K562 (cell line): Measurements from ENCODE around the gene PEPD. TPM values are rescaled to one million over a fixed set of nuclear protein-coding genes. Genes with fewer than 3 reads are reported as not detected.

ENCODE experiments used
- ATAC-seq: fragments of 200-7000 bp; cut with Tn5 transposase; 3 replicates; pipeline ENCODE4 v1.9.1; 2020; ENCODE audit warnings: moderate library complexity
- BruUV-seq: library from RNA; stranded (reverse); fragments of 400-500 nt; replicated peaks from 2 replicates; lab custom pipeline; 2021; lab: Mats Ljungman, UMichigan
- CTCF ChIA-PET: fragments of 300-600 bp; formaldehyde crosslinking; extraction: SDS; loops from one replicate; lab custom pipeline; 2021; ENCODE audit warnings: low intra/inter-chr PET ratio; lab: Yijun Ruan, JAX
- POLR2A ChIA-PET: fragments of 300-600, 350-650 bp; sonication (Branson Sonifier 250); formaldehyde crosslinking; extraction: SDS; loops from one replicate; lab custom pipeline; 2021; ENCODE audit warnings: antibody characterized with exemption, inconsistent platforms; lab: Yijun Ruan, JAX
- DNase-seq, 4 experiments: peaks; one replicate each; pipeline versions ENCODE4 v3.0.0 to v3.0.0-alpha.2; 2011 to 2018; ENCODE audit warnings: low spot score in 3 of 4, mixed read lengths in 3 of 4; ENCODE audit errors: extremely low read depth in 1 of 4
- FAIRE-seq: peaks from 2 replicates; lab custom pipeline; 2011; peaks lifted over from hg19 to GRCh38; lab: Jason Lieb, UNC
- H2AFZ ChIP-seq: 2 replicates; pipeline ENCODE4 v1.6.0; 2011; ENCODE audit warnings: low read depth, low read length, control low read depth, inconsistent platforms
- H3K27ac ChIP-seq: fragments of 200-600 bp; 3 replicates; pipeline ENCODE4 v1.8.0; 2011; ENCODE audit warnings: low read depth, mild to moderate bottlenecking, control low read depth, inconsistent platforms, low read length, moderate library complexity, mixed read lengths; ENCODE audit errors: extremely low read depth
- H3K27me3 ChIP-seq, 2 experiments: fragments of 300-600 bp in 1 of 2; 2 replicates in 1 of 2; 3 replicates in 1 of 2; pipeline versions ENCODE4 v1.6.0 to v1.8.0; 2011; ENCODE audit warnings: inconsistent platforms in 2 of 2, low read length in 2 of 2, mild to moderate bottlenecking in 1 of 2, mixed read lengths in 1 of 2, moderate library complexity in 1 of 2; ENCODE audit not compliant: control insufficient read depth in 2 of 2, insufficient read depth in 2 of 2
- H3K36me3 ChIP-seq: fragments of 300-600 bp; 3 replicates; pipeline ENCODE4 v1.8.0; 2011; ENCODE audit warnings: mild to moderate bottlenecking, low read length, inconsistent platforms; ENCODE audit not compliant: control insufficient read depth, insufficient read depth
- H3K4me1 ChIP-seq, 2 experiments: fragments of 200-600 bp in 1 of 2; replicated peaks in 1 of 2; 2 replicates in 1 of 2; 3 replicates in 1 of 2; pipeline versions ENCODE4 v1.5.1 to v1.8.0; 2011; ENCODE audit warnings: inconsistent platforms in 2 of 2, low read length in 2 of 2, mild to moderate bottlenecking in 1 of 2, mixed read lengths in 1 of 2, moderate library complexity in 1 of 2; ENCODE audit not compliant: control insufficient read depth in 2 of 2, insufficient read depth in 2 of 2
- H3K4me2 ChIP-seq: 2 replicates; pipeline ENCODE4 v1.6.1; 2011; ENCODE audit warnings: low read length, control low read depth, inconsistent platforms, mixed read lengths; ENCODE audit not compliant: insufficient read depth
- H3K4me3 ChIP-seq: fragments of 200-600 bp; sonication (generic), shearing (Covaris generic); 2 replicates; pipeline ENCODE4 v1.5.1; 2016; ENCODE audit warnings: control low read depth, inconsistent platforms
- H3K79me2 ChIP-seq: fragments of 200-600 bp; 3 replicates; pipeline ENCODE4 v1.8.0; 2011; ENCODE audit warnings: low read length, inconsistent platforms; ENCODE audit not compliant: control insufficient read depth, insufficient read depth
- H3K9ac ChIP-seq, 2 experiments: 2 replicates each; pipeline versions ENCODE4 v1.6.0 to v1.6.1; 2011; ENCODE audit warnings: low read depth in 2 of 2, low read length in 2 of 2, control low read depth in 1 of 2, inconsistent platforms in 1 of 2, mild to moderate bottlenecking in 1 of 2, mixed read lengths in 1 of 2; ENCODE audit not compliant: insufficient read depth in 1 of 2
- H3K9me1 ChIP-seq: one replicate; pipeline ENCODE4 v1.6.0; 2011; ENCODE audit warnings: inconsistent platforms, mild to moderate bottlenecking, low read length, moderate library complexity; ENCODE audit not compliant: control insufficient read depth, insufficient read depth
- H3K9me3 ChIP-seq: replicated peaks from 2 replicates; pipeline ENCODE4 v1.5.1; 2011; ENCODE audit warnings: low read depth, low read length, inconsistent platforms; ENCODE audit not compliant: control insufficient read depth, insufficient read depth
- H4K20me1 ChIP-seq: replicated peaks from 2 replicates; pipeline ENCODE4 v1.6.1; 2011; ENCODE audit warnings: low read length, inconsistent platforms, mixed read lengths; ENCODE audit not compliant: control insufficient read depth, insufficient read depth
- BCOR ChIP-seq: fragments of 450-650 bp; IDR thresholded peaks from 2 replicates; pipeline ENCODE4 v1.6.1; 2016
- ETV6 ChIP-seq, 3 experiments: fragments of 150-350 bp in 1 of 3; sonication (generic) in 1 of 3; formaldehyde crosslinking in 1 of 3; IDR thresholded peaks; 2 replicates each; pipeline versions ENCODE4 v1.6.1 to v1.8.0; 2014 to 2022; ENCODE audit warnings: borderline replicate concordance in 2 of 3, low read depth in 2 of 3, antibody characterized with exemption in 1 of 3, low read length in 1 of 3, mild to moderate bottlenecking in 1 of 3, missing genetic modification reagents in 1 of 3
- HBP1 ChIP-seq: fragments of 450-650 bp; formaldehyde crosslinking; IDR thresholded peaks from 2 replicates; pipeline ENCODE4 v1.4.0; 2022; ENCODE audit warnings: missing genetic modification characterization
- HMG20B ChIP-seq: fragments of 250-450 bp; sonication (Bioruptor Pico); IDR thresholded peaks from 2 replicates; pipeline ENCODE4 v1.5.0; 2021; ENCODE audit warnings: mild to moderate bottlenecking
- ID3 ChIP-seq, 2 experiments: fragments of 250-450 bp in 1 of 2; fragments of 450-650 bp in 1 of 2; sonication (Bioruptor Pico) in 1 of 2; IDR thresholded peaks; 2 replicates each; pipeline versions ENCODE4 v1.6.1 to v1.8.0; 2016 to 2021; ENCODE audit warnings: mild to moderate bottlenecking in 2 of 2, moderate library complexity in 2 of 2, missing compliant biosample characterization in 1 of 2, missing genetic modification characterization in 1 of 2
- NFRKB ChIP-seq: fragments of 450-650 bp; IDR thresholded peaks from 2 replicates; pipeline ENCODE4 v1.6.1; 2016; ENCODE audit warnings: low read depth
- PCBP1 ChIP-seq: fragments of 200-400 bp; formaldehyde crosslinking; IDR thresholded peaks from 2 replicates; pipeline ENCODE4 v1.6.1; 2018; ENCODE audit warnings: mild to moderate bottlenecking, low read depth, low read length; ENCODE audit not compliant: poor library complexity, severe bottlenecking
- POU5F1 ChIP-seq: fragments of 150-350 bp; IDR thresholded peaks from 2 replicates; pipeline ENCODE4 v1.6.1; 2014; ENCODE audit warnings: borderline replicate concordance, low read length, low read depth, mild to moderate bottlenecking; ENCODE audit not compliant: partially characterized antibody
- RFX5 ChIP-seq: IDR thresholded peaks from 2 replicates; pipeline ENCODE4 v1.6.1; 2011; ENCODE audit warnings: low read depth, mild to moderate bottlenecking, improper control_type of control experiment, low read length
- SP1 ChIP-seq: sonication (generic); formaldehyde crosslinking; IDR thresholded peaks from 2 replicates; pipeline ENCODE4 v1.8.1; 2022; ENCODE audit warnings: mild to moderate bottlenecking, missing genetic modification reagents
- SRSF7 ChIP-seq: fragments of 200-400 bp; formaldehyde crosslinking; optimal IDR thresholded peaks from 2 replicates; pipeline ENCODE3; 2017; ENCODE audit warnings: mild to moderate bottlenecking, low read depth, low read length
- U2AF2 ChIP-seq: fragments of 200-400 bp; formaldehyde crosslinking; optimal IDR thresholded peaks from 2 replicates; pipeline ENCODE3; 2017; ENCODE audit warnings: low read depth, mild to moderate bottlenecking, low read length
- ZNF280B ChIP-seq: fragments of 250-450 bp; sonication (Bioruptor Pico); IDR thresholded peaks from 2 replicates; pipeline ENCODE4 v1.5.1; 2021; ENCODE audit warnings: mild to moderate bottlenecking
- ZNF57 ChIP-seq: fragments of 450-650 bp; formaldehyde crosslinking; IDR thresholded peaks from 2 replicates; pipeline ENCODE4 v1.4.0; 2020; ENCODE audit warnings: mild to moderate bottlenecking, moderate library complexity
- WGBS: fragments of 100-300 bp; shearing (Covaris generic); methylation state at CpG from one replicate; pipeline ENCODE4 v1.1.6; 2016; ENCODE audit warnings: low coverage, mixed read lengths; ENCODE audit not compliant: insufficient coverage; ENCODE audit errors: missing lambda C conversion rate; 5-methylcytosine and 5-hydroxymethylcytosine counted together
- in situ Hi-C: fragments of 300-500 bp; cut with MboI; formaldehyde crosslinking; loops from 4 replicates; pipeline ENCODE4 v1.15.0; 2018; ENCODE audit warnings: inconsistent platforms, mixed read lengths
- intact Hi-C: fragments of 100-400 bp; cut with micrococcal nuclease; formaldehyde crosslinking; loops from 2 replicates; pipeline ENCODE4 v1.14.2; 2022
- polyA plus RNA-seq, 8 experiments: library from polyadenylated mRNA; depleted of rRNA in 4 of 8; stranded (reverse) in 5 of 8; unstranded in 3 of 8; fragments of >200 nt; fragmentation: Nextera tagmentation in 2 of 8; fragmentation: Illumina TruSeq in 1 of 8; extraction: Ambion mirVana in 2 of 8; extraction: Trizol in 1 of 8; gene quantifications; 2 replicates each; pipeline versions ENCODE4 v1.2.1 to v1.2.3, GENCODE V29; 2011 to 2014; ENCODE audit warnings: inconsistent platforms in 1 of 8, missing spikeins in 1 of 8
- total RNA-seq, 7 experiments: library from RNA; depleted of rRNA in 6 of 7; stranded (reverse); fragments of >200 nt in 6 of 7; fragmentation: Illumina TruSeq in 2 of 7; extraction: Trizol in 2 of 7; gene quantifications; 2 replicates each; pipeline versions ENCODE4 v1.2.1 to v1.2.3, GENCODE V29; 2011 to 2021; ENCODE audit warnings: low replicate concordance in 1 of 7

The PEPD gene
- total and polyA plus RNA-seq, 9 of the 15 experiments (the other 6 are each of a cell fraction or from before 2014, with no cell fraction given), result 1.3 to 19.2 (median 16.0) TPM

GRCh38 chr19:33434069-33434885 is 87.3 kb downstream of the PEPD start:
- Histone ChIP-seq H3K9ac (no peak overlapping the region), H3K9me1 (no peaks in the 10 kb centered on the region), H3K4me1 (peaks cover 0 to 9% of the 10 kb centered on the region in 2 experiments; a peak in 2 of 5 replicates), H3K9me3 (no peaks in the 10 kb centered on the region), H3K27me3 (peaks cover 7 to 48% of the 10 kb centered on the region in 2 experiments; a peak in 4 of 5 replicates), H3K4me2 (no peak overlapping the region), H3K79me2 (no peaks in the 10 kb centered on the region), H3K36me3 (no peaks in the 10 kb centered on the region), H3K27ac (no peak overlapping the region), H3K4me3 (no peak overlapping the region), H2AFZ (no peak overlapping the region), H4K20me1 (peaks cover 21% of the 10 kb centered on the region)
- CTCF ChIA-PET, result no interaction called here
- POLR2A ChIA-PET, result interaction anchor here (0.6 kb wide), 3 partner anchors 36 to 886 kb away, joined by 3 to 4 read pairs (median 3); no protein-coding TSS in a partner anchor
- WGBS, result 12% methylated on average over 21 of the region's 22 CpGs
- DNase-seq (no peak), FAIRE-seq (no peak), ATAC-seq (no peak)
- in situ Hi-C loops (loop anchor here (25.0 kb wide), 1 partner anchor 1278 kb away; no protein-coding TSS in a partner anchor), intact Hi-C loops (no loop called here)
- TF ChIP-seq ID3 (CRISPR knock-in tag; IDR thresholded peaks at IDR 0.05) (no peak), ID3 (tag; IDR thresholded peaks at IDR 0.05) (no peak), PCBP1 (no peak), RFX5 (no peak), SP1 (no peak), BCOR (no peak), SRSF7 (no peak), NFRKB (no peak), HMG20B (CRISPR knock-in tag) (no peak), U2AF2 (no peak), ETV6 (IDR thresholded peaks at IDR 0.05; ENCODE audit: borderline replicate concordance in 1 of 2, low read depth in 2 of 2, low read length in 1 of 2) (no peak), ETV6 (CRISPR knock-in tag; IDR thresholded peaks at IDR 0.05; ENCODE audit: borderline replicate concordance) (no peak), POU5F1 (no peak), ZNF57 (CRISPR knock-in tag) (no peak), ZNF280B (CRISPR knock-in tag) (no peak), HBP1 (no peak)
- BruUV-seq, result no TSS peak
